Activated naive CD4-positive, alpha-beta T cell treated with anti-CD3 and anti-CD28 coated beads, Interleukin-2, amount 50 U/mL, for 72 hours (primary cell): ENCODE measurements around the gene ACSL1. TPM values are rescaled to one million over a fixed set of nuclear protein-coding genes. Genes with fewer than 3 reads are reported as not detected.
A peak's percentile ranks its signal among the peaks of the same experiment; 100 is the strongest.
"Not testable (repeated sequence)": the region's sequence is repeated elsewhere in the genome, so short reads cannot be mapped to it uniquely, and the experiment has no call there.

Source experiments
- ATAC-seq, 2 donors: fragments of 150-1000 bp; cut with Tn5 transposase; 2 replicates each; pipeline ENCODE4 v1.10.0; 2021; ENCODE audit warnings: mild to moderate bottlenecking in 2 of 2, moderate library complexity in 2 of 2
- DNase-seq, 2 donors: peaks; one replicate each; pipeline ENCODE4 v3.0.0; 2021 to 2022; ENCODE audit warnings: low spot score in 2 of 2
- H3K27ac Mint-ChIP-seq, 2 donors: one replicate each; pipeline ENCODE4 v1.8.0; 2022; ENCODE audit warnings: mild to moderate bottlenecking in 2 of 2, mixed read lengths in 2 of 2
- H3K36me3 Mint-ChIP-seq, 2 donors: one replicate each; pipeline ENCODE4 v1.8.0; 2022; ENCODE audit warnings: mixed read lengths in 2 of 2
- H3K9me3 Mint-ChIP-seq, 2 donors: one replicate each; pipeline ENCODE4 v1.8.0; 2022; ENCODE audit warnings: mixed read lengths in 2 of 2
- total RNA-seq, 2 donors: library from RNA; stranded (reverse); gene quantifications; one replicate each; pipeline ENCODE4 v1.2.3, GENCODE V29; 2022

ACSL1 gene
- total RNA-seq, 2 donors from 2014 or later: 23.4 to 27.1 TPM

DNA sequence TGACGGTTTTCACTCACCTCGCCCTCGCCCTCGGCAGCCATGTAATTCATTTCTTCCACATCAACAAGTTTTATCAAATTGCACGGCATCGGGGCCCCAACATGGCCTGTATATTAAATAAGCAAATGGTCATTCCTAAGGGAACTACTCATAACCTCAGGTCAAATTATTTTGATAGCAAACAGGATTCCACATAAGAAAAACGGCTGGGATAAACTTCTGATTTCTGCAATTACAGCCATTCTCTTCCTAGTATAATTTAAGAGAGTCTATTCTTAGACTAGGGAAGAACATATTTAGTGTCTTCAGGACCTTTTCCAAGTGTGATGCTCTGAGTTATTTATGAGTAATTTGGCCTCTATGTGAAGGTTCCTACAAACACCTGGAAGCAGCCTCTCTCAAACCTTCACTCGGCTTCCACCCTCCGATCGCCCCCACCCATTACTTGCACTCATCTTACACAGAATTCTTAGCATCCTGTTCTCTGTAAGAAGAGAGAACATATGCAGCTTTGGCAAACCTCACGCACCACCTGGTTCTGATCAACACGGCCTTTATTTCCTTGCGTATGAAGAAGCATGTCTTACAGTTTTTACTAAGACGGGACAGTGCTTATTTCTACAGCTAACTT, 62.5 kb downstream of the ACSL1 start:
- Mint-ChIP-seq H3K27ac (peak overlapping the region in 1 of 2 donors; percentile 91), H3K9me3 (no peaks in the 10 kb centered on the region), H3K36me3 (peaks cover 31% of the 10 kb centered on the region in 2 donors)
- no peak for DNase-seq
- no peak for ATAC-seq

DNA sequence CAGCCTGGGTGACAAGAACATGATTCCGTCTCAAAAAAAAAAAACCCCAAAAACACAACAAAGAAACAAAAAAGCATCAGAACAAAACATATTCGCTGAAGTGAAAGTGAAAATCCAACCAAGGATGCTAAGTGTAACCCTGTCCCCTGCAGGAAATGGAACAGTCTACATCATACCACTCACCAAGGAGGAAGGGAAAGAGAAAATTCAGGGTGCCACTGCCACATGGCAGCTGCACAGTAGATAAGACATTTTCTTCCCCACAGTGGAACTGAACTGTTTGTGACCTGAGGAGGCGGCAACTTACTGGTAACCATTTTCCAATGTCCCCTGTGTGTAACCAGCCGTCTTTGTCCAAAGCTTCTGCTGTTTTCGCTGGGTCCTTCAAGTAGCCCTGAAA, 63.7 kb downstream of the ACSL1 start:
- peak; percentile 99 for ATAC-seq
- Mint-ChIP-seq H3K36me3 (peaks cover 31 to 32% of the 10 kb centered on the region in 2 donors), H3K9me3 (no peaks in the 10 kb centered on the region), H3K27ac (peak overlapping the region; percentile 79 to 91)
- DNase-seq: peak in 1 of 2 donors; percentile 40

DNA sequence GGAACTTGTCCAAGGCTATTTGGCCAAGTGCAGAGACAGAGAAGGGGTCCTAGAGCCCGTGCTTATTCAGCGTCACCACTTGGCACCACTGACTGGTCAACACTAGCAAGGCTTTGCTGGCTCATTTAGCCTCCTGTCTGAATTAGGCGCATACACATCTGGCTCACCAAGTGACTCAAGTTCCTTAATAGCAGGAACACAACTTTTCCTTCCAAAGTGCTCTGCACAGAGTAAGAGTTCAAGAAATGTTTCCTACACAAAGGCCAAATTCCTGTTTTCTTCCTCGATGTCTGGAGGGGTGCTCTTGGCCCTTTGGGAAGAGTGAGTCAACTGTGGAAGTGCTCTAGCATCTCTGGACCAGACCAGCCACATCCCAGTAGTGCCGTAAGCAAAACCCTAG, 65.1 kb downstream of the ACSL1 start:
- no peak overlapping the region for H3K27ac Mint-ChIP-seq

DNA sequence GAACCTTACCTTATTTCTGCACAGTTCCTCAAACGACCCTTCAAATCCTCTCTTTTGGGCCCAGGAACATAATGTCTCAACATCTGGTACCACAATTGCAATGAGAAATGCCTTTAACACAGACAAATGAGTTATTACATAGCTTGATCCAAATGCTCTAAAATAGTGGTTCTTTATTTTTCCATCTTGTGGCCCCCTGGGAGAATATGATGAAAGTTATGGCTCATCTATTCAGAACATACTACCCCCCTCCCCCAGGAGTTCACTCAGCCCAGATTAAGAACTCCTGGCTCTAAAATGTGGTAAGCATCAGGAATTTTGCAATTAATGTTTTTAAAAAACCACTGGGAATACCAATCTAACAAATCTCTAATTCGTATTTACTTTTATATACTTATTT, 68.0 kb downstream of the ACSL1 start:
- no peak for DNase-seq
- Mint-ChIP-seq H3K36me3 (peaks cover 23 to 45% of the 10 kb centered on the region in 2 donors), H3K27ac (no peak overlapping the region), H3K9me3 (no peaks in the 10 kb centered on the region)
- ATAC-seq: no peak

More for the DNA sequence above, 65.1 kb downstream of the ACSL1 start:
- DNase-seq (no peak), ATAC-seq (no peak)
- Mint-ChIP-seq H3K36me3 (peaks cover 23 to 36% of the 10 kb centered on the region in 2 donors), H3K9me3 (no peaks in the 10 kb centered on the region)

DNA sequence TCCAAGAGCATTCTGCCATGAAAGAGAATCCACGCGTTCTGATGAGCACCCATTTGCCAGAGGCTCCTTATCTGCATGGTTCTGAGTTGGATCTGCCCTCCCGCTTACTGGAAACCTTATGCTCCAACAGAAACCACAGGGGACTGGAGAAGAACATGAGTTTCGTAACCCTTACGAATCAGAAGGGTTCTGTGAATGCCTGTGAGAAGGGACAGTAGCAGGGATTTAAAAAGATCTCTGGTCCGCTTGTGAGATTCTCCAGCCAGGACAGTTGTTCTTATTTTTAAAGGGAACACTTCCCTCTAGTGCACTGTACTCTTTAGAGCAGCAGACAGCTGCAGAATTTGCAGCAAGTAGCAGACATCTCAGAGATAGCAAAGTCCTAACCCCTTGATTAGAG, 69.4 kb downstream of the ACSL1 start:
- ATAC-seq: no peak
- Mint-ChIP-seq H3K9me3 (no peaks in the 10 kb centered on the region), H3K27ac (peak overlapping the region in 1 of 2 donors; percentile 36), H3K36me3 (peaks cover 17 to 36% of the 10 kb centered on the region in 2 donors)
- no peak for DNase-seq

DNA sequence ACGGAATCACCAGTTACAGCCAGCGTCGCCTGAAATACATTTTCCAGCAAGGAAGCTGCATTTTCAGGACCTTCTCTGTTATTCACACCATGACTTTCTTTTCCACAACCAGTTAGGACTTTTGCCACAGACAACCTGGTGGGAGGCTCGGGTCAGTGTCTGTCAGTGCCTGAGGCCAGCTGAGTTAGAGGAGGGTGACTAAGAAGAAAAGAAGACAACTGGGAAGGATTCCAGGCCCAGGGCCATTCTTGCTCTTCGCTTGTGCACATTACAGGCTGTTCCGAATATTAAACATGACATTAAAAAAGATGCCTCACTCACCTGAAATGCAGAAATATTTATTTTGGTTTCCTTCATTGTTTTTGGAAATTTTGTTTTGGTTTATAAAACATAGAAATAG, 70.5 kb downstream of the ACSL1 start:
- H3K36me3 Mint-ChIP-seq: peaks cover 12 to 33% of the 10 kb centered on the region in 2 donors
- H3K27ac Mint-ChIP-seq: no peak overlapping the region
- no peak for DNase-seq
- no peak for ATAC-seq
- H3K9me3 Mint-ChIP-seq: no peaks in the 10 kb centered on the region

DNA sequence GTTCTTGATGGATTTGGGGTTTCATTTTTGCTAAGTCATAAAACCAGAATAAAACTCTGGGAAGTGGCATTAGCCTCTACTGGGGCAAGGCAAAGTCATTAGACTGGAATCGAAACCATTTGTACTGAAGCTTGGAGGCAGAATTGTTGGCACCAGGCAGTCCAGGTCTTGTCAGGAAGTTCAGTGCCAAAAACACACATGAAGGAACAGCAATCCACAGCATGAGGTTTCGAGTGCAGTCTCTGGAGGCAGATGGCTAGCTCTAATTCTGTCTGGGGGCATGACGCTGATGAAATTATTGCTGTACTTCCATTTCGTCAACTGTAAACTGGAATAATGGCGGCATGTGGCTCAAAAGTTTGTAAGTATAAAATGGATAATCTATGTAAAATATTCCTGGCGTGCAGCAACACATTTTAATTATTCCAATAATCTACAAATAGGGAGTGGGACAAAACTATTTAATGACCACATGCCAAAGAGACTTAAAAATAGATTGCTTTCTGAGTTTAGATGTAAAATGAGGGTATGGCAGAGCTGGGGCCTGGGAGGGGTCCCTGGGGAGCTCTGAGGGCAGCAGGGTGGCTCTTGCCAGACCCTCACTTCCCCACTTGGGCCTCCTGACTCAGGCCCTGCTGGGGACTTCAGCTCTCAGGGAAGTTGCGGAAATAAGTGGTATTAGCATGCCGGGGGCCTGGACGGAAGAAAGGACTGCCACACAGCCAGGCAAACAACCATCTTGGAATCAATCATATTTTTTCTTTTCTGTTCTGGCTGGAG, 73.1 kb downstream of the ACSL1 start:
- Mint-ChIP-seq H3K27ac (peak overlapping the region in 1 of 2 donors; percentile 66), H3K9me3 (no peaks in the 10 kb centered on the region), H3K36me3 (peaks cover 0 to 21% of the 10 kb centered on the region in 2 donors)
- ATAC-seq (no peak), DNase-seq (no peak)

DNA sequence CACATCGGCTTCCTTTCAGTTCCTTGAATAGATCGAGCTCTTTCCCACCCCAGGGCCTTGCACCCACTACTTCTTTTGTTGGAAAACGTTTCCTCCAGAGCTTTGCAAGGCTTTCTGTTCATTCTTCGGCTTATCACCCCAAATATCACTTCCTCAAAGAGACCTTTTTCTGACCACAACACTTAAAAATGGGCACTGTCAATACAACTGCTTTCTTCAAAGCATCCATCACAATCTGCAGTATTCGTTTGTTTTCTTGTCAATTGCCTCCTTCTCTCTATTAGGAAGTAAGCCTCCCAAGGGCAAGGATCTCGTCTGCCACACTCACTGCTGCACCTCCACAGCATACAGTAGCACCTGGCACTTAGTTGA, 74.2 kb downstream of the ACSL1 start:
- no peaks in the 10 kb centered on the region for H3K9me3 Mint-ChIP-seq
- ATAC-seq: no peak
- H3K27ac Mint-ChIP-seq: no peak overlapping the region

DNA sequence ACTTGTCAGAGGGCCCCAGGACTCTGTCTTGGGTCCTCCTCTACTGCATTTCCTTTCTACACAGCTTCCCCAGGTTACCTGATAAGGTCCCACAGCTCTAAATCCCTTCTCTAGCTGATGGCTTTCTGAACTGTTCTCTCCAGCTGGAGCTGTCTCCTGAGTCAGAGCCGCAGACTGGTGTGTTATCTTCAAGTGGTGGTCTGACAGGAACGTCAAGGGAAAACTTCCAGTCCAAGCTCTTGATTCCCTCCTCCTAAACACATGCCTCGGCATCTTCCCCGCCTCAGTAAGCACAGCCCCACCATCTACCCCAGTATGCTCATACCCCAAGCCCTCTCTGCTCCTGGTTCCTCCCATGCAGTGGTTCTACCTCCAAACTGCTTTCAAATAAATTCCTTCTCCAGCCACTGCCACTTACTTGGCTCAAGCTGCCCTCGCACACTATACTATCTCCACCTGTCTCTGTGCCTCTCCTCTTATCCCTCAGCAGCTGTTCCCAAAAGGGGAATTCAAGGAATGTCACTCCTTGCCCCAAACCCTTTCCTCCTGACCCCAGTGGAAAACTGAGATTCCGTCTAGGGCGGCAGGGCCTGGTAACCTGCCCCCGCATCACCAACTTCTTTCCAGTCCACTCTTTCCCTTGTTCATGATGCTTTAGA, 74.7 kb downstream of the ACSL1 start:
- Mint-ChIP-seq H3K27ac (no peak overlapping the region), H3K36me3 (peaks cover 0 to 16% of the 10 kb centered on the region in 2 donors), H3K9me3 (no peaks in the 10 kb centered on the region)
- no peak for ATAC-seq
- no peak for DNase-seq

More for the DNA sequence above, 74.2 kb downstream of the ACSL1 start:
- no peak for DNase-seq
- H3K36me3 Mint-ChIP-seq: peaks cover 0 to 16% of the 10 kb centered on the region in 2 donors

DNA sequence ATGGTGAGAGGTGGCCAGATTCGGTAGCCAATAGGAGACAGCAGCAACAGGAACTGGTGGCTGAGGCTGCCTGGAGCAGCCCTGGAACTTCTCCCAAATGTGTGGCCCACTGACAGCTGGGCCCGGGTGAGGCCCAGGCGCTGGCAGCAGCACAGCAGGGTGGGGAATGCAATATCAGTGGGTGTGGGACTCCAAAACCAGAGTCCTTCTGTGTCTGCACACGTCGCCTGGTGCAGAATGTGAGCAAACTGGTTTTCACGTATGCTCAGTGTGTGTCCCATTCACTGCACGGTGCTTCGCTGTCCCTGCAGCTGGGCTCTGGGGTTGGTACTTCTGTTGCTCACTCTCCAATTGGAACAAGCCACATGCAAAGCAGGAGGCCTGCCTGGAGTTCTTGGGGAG, 77.5 kb downstream of the ACSL1 start:
- DNase-seq: no peak
- Mint-ChIP-seq H3K36me3 (no peaks in the 10 kb centered on the region), H3K27ac (no peak overlapping the region), H3K9me3 (no peaks in the 10 kb centered on the region)
- no peak for ATAC-seq

DNA sequence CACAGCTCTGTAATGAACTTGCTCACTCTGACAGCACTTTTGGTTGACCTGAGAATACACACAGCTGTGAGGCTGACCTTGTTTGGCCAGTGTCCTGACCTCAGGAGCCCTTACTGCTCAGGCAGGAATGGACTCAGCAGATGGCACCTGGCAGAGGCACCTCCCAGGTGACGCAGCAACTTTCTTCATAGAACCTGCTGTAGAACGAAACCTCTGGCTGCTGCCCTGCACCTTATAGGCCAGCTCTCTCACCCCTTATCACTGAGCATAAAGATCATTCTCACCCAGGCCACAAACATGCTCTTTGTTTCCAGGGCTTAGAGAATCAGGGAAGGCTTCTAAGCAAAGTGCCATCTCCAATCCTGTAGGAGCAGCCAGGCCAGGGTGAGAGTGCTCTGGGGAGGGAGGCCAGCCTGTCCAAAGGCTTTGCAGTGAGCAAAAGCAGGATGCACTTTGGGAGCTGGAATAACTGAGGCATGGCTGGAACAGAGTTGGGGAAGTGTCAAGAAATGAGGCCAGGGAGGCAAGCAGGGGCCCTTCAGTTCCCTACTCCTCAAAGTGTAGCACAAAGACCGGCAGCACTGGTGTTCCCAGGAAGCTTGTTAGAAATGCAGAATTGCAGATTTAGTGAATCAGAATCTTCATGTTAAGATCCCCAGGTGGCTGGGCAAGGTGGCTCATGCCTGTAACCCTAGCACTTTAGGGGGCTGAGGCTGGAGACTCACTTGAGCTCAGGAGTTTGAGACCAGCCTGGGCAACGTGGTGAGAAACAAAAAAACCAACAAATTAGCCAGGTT, 78.5 kb downstream of the ACSL1 start:
- no peak for DNase-seq
- Mint-ChIP-seq H3K9me3 (no peaks in the 10 kb centered on the region), H3K27ac (no peak overlapping the region), H3K36me3 (no peaks in the 10 kb centered on the region)
- peak in 1 of 2 donors; percentile 54 for ATAC-seq

DNA sequence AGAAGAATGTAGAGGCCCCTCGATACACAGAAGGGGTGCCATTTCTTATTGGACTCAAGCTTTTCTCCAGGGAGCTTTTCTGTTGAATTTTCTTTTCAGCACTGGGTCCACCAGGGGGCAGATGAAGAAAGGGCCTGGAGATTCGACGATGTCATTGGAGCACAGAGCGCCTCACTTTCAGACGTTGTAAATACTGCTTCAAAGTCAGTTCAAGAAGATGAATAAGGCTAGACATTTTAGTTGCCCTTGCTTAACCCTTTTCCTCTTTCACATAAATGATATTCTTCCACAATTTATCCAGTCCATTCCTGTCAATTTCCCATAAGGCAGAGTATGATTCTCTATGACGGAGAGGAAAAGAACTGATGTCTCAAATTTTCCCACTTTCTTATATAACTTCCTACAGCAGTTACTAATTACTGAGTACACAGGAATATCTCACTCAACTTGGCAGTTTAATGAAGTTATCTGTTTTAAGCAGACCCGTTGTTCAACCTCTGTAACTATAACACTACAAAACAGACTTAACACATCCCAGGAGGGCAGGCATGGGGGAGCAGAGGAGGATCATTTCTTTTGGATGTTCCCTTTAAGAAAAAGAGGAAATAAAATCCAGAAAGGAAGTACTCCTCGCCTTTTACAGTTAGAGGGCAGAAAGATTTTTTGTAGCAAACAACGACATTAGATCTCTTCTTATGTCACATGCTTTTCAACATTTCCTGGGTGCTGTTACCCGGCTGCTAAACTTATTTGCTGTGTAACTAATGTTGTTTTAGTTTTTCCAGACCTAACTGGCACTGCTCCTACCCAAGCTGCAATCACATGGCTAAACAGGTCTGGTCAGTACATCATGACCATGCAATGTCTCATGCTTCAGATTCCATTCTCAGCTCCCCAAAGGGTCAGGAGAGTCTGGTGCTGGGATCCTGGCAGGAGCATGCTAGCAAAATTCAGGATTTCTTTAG, 79.7 kb downstream of the ACSL1 start:
- DNase-seq: peak in 1 of 2 donors; percentile 73
- H3K27ac Mint-ChIP-seq: peak overlapping the region; percentile 14 to 31
- no peaks in the 10 kb centered on the region for H3K36me3 Mint-ChIP-seq
- ATAC-seq: peak; percentile 85
- H3K9me3 Mint-ChIP-seq: no peaks in the 10 kb centered on the region

DNA sequence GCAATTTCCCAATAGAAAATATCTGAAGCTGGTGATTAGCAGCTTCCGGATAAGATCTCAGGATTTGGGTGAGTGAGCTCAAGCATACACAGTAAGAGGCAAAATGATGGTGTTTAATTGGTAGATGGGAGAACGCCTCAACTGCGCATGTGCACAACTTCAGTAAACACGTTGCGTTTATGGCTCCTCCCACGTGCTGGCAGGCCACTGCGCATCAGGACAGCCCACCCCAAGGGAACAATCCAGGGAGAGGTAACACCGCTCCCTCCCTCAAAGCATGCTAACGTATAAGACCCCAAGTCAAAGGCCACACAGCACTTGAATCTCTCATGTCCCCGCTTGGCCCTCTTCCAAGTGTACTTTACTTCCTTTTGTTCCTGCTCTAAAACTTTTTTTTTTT, 81.5 kb downstream of the ACSL1 start:
- Mint-ChIP-seq H3K9me3 (no peaks in the 10 kb centered on the region), H3K27ac (no peak overlapping the region), H3K36me3 (no peaks in the 10 kb centered on the region)
- DNase-seq: no peak
- no peak for ATAC-seq

DNA sequence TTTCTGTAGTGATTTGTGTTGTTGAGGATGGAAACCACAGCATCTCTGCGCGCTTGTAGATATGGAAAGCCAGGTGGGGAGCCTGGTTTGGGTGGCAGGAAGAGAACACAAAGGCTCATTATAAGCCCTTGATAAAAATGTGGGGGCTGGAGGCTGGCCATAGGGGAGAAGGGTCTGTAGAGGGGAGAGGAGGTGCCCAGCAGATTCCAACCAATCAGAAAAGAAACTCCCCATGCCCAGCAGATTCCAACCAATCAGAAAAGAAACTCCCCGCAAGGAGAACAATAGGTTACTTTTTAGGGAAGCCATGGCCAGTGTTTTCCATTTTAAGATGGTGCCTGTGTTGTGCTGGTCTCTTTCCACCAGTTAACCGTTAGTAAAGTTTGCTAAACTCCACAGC, 82.1 kb downstream of the ACSL1 start:
- Mint-ChIP-seq H3K36me3 (no peaks in the 10 kb centered on the region), H3K9me3 (no peaks in the 10 kb centered on the region), H3K27ac (no peak overlapping the region)
- DNase-seq (no peak), ATAC-seq (no peak)

DNA sequence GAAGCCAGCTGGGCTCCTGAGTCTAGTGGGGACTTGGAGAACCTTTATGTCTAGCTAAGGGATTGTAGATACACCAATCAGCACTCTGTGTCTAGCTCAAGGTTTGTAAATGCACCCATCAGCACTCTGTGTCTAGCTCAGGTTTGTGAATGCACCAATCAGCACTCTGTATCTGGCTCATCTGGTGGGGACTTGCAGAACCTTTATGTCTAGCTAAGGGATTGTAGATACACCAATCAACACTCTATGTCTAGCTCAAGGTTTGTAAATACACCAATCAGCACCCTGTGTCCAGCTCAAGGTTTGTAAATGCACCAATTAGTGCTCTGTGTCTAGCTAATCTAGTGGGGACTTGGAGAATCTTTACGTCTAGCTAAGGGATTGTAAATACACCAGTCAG, 84.1 kb downstream of the ACSL1 start:
- H3K36me3 Mint-ChIP-seq, H3K27ac Mint-ChIP-seq, DNase-seq, ATAC-seq, H3K9me3 Mint-ChIP-seq: not testable (repeated sequence)

DNA sequence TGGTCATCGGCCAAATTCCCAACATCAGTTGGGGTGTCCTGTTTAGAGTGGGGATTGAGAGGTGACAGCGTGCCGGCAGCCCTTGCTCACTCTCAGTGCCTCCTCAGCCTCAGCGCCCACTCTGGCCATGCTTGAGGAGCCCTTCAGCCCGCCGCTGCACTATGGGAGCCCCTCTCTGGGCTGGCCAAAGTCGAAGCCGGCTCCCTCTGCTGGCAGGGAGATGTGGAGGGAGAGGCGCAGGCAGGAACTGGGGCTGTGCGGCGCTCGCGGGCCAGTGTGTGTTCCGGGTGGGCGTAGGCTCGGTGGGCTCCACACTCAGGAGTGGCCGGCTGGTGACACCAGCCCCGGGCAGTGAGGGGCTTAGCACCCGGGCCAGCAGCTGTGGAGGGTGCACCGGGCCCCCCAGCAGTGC, 84.8 kb downstream of the ACSL1 start:
- H3K9me3 Mint-ChIP-seq: no peaks in the 10 kb centered on the region
- ATAC-seq (no peak), DNase-seq (no peak)
- H3K36me3 Mint-ChIP-seq: no peaks in the 10 kb centered on the region
- H3K27ac Mint-ChIP-seq: no peak overlapping the region
